Measurements from ENCODE around the gene GTF3C5.
"Not testable (repeated sequence)": the region's sequence is repeated elsewhere in the genome, so short reads cannot be mapped to it uniquely, and the experiment has no call there.

The GTF3C5 gene

GRCh38 chr9:133031130-133031422, 279 bp downstream of the GTF3C5 start:
- no peak for DNase-seq (ENCODE audit: low spot score)

- no peak for DNase-seq (ENCODE audit: low spot score)
Measured at GRCh38 chr9:133031496-133031911, 707 bp downstream of the GTF3C5 start.

- no peak for DNase-seq (ENCODE audit: low spot score)
Measured at GRCh38 chr9:133032171-133032570, 1.4 kb downstream of the GTF3C5 start.

GRCh38 chr9:133035669-133036068, 4.9 kb downstream of the GTF3C5 start:
- no peak for DNase-seq (ENCODE audit: low spot score)

GRCh38 chr9:133037775-133038515, 7.1 kb downstream of the GTF3C5 start:
- no peak for DNase-seq (ENCODE audit: low spot score)

- not testable (repeated sequence) for DNase-seq (ENCODE audit: low spot score)
Measured at GRCh38 chr9:133040892-133041479, 10.2 kb downstream of the GTF3C5 start.

- DNase-seq (ENCODE audit: low spot score): no peak
Measured at GRCh38 chr9:133041958-133042357, 11.2 kb downstream of the GTF3C5 start.

- DNase-seq (ENCODE audit: low spot score): no peak
Measured at GRCh38 chr9:133042676-133043075, 11.9 kb downstream of the GTF3C5 start.

- no peak for DNase-seq (ENCODE audit: low spot score)
Measured at GRCh38 chr9:133043449-133044035, 12.7 kb downstream of the GTF3C5 start.

GRCh38 chr9:133044125-133044524, 13.3 kb downstream of the GTF3C5 start:
- no peak for DNase-seq (ENCODE audit: low spot score)

- no peak for DNase-seq (ENCODE audit: low spot score)
Measured at GRCh38 chr9:133044661-133045060, 13.9 kb downstream of the GTF3C5 start.

GRCh38 chr9:133045132-133045531, 14.3 kb downstream of the GTF3C5 start:
- DNase-seq (ENCODE audit: low spot score): no peak

GRCh38 chr9:133046196-133046899, 15.6 kb downstream of the GTF3C5 start:
- DNase-seq (ENCODE audit: low spot score): no peak

- no peak for DNase-seq (ENCODE audit: low spot score)
Measured at GRCh38 chr9:133046900-133047295, 16.1 kb downstream of the GTF3C5 start.

- peak; percentile 15 for DNase-seq (ENCODE audit: low spot score)
Measured at GRCh38 chr9:133048595-133048994, 17.8 kb downstream of the GTF3C5 start.

- no peak for DNase-seq (ENCODE audit: low spot score)
Measured at GRCh38 chr9:133049043-133049442, 18.2 kb downstream of the GTF3C5 start.

- no peak for DNase-seq (ENCODE audit: low spot score)
Measured at GRCh38 chr9:133050142-133050541, 19.3 kb downstream of the GTF3C5 start.

GRCh38 chr9:133050781-133051180, 20.0 kb downstream of the GTF3C5 start:
- no peak for DNase-seq (ENCODE audit: low spot score)

- DNase-seq (ENCODE audit: low spot score): no peak
Measured at GRCh38 chr9:133051281-133051900, 20.6 kb downstream of the GTF3C5 start.

GRCh38 chr9:133051966-133052539, 21.3 kb downstream of the GTF3C5 start:
- no peak for DNase-seq (ENCODE audit: low spot score)

GRCh38 chr9:133054194-133054890, 23.5 kb downstream of the GTF3C5 start:
- DNase-seq (ENCODE audit: low spot score): no peak

GRCh38 chr9:133054966-133055365, 24.2 kb downstream of the GTF3C5 start:
- no peak for DNase-seq (ENCODE audit: low spot score)
